Mesenchymal stem cell (in vitro differentiated cells and primary cell): ENCODE measurements around the gene SH3RF2.

Experiments
- DNase-seq: peaks from one replicate; pipeline ENCODE4 v3.0.0-alpha.2; 2013
- H2AFZ ChIP-seq: one replicate; pipeline ENCODE4 v1.6.1; 2013; ENCODE audit warnings: low read depth, mild to moderate bottlenecking, control low read depth, inconsistent platforms, low read length, moderate library complexity
- H2AK5ac ChIP-seq: 2 replicates; pipeline ENCODE4 v1.6.1; 2013; ENCODE audit warnings: low read length, moderate library complexity, mild to moderate bottlenecking, inconsistent platforms; ENCODE audit not compliant: severe bottlenecking
- H2BK120ac ChIP-seq: one replicate; pipeline ENCODE4 v1.6.1; 2013; ENCODE audit warnings: low read depth, mild to moderate bottlenecking, inconsistent platforms, low read length, moderate library complexity
- H2BK12ac ChIP-seq, 2 experiments: one replicate each; pipeline ENCODE4 v1.6.1; 2013; ENCODE audit warnings: inconsistent platforms in 2 of 2, low read length in 2 of 2, mild to moderate bottlenecking in 2 of 2, moderate library complexity in 2 of 2, control low read depth in 1 of 2
- H2BK15ac ChIP-seq: one replicate; pipeline ENCODE4 v1.6.1; 2013; ENCODE audit warnings: mild to moderate bottlenecking, low read depth, inconsistent platforms; ENCODE audit not compliant: poor library complexity, severe bottlenecking
- H2BK5ac ChIP-seq: 2 replicates; pipeline ENCODE4 v1.6.1; 2013; ENCODE audit warnings: low read depth, mild to moderate bottlenecking, low read length, control low read depth, inconsistent platforms; ENCODE audit not compliant: poor library complexity, severe bottlenecking
- H3K14ac ChIP-seq, 2 experiments: one replicate each; pipeline ENCODE4 v1.6.1; 2013; ENCODE audit warnings: inconsistent platforms in 2 of 2, low read length in 2 of 2, control low read depth in 1 of 2, mild to moderate bottlenecking in 1 of 2, moderate library complexity in 1 of 2
- H3K18ac ChIP-seq, 2 experiments: one replicate each; pipeline ENCODE4 v1.6.1; 2013; ENCODE audit warnings: inconsistent platforms in 2 of 2, low read length in 2 of 2, control low read depth in 1 of 2, low read depth in 1 of 2, mild to moderate bottlenecking in 1 of 2
- H3K23ac ChIP-seq, 2 experiments: one replicate each; pipeline ENCODE4 v1.6.1; 2013; ENCODE audit warnings: inconsistent platforms in 2 of 2, low read length in 2 of 2, mild to moderate bottlenecking in 2 of 2, moderate library complexity in 2 of 2, control low read depth in 1 of 2
- H3K27ac ChIP-seq: 2 replicates; pipeline ENCODE4 v1.5.1; 2013; ENCODE audit warnings: mild to moderate bottlenecking, moderate library complexity, low read length, control low read depth, inconsistent platforms; ENCODE audit not compliant: poor library complexity, severe bottlenecking
- H3K27me3 ChIP-seq, 2 experiments: 2 replicates each; pipeline versions ENCODE4 v1.6.1 to v1.7.0; 2013; ENCODE audit warnings: low read length in 2 of 2, mild to moderate bottlenecking in 2 of 2, moderate library complexity in 2 of 2, control low read depth in 1 of 2, inconsistent platforms in 1 of 2; ENCODE audit not compliant: control insufficient read depth in 1 of 2, insufficient read depth in 1 of 2
- H3K36me3 ChIP-seq, 2 experiments: 2 replicates each; pipeline versions ENCODE4 v1.6.1 to v1.7.0; 2013; ENCODE audit warnings: low read length in 2 of 2, control low read depth in 1 of 2, inconsistent platforms in 1 of 2, low read depth in 1 of 2, mild to moderate bottlenecking in 1 of 2; ENCODE audit not compliant: insufficient read depth in 2 of 2, control insufficient read depth in 1 of 2
- H3K4ac ChIP-seq, 2 experiments: one replicate each; pipeline ENCODE4 v1.6.1; 2013; ENCODE audit warnings: inconsistent platforms in 2 of 2, low read length in 2 of 2, mild to moderate bottlenecking in 2 of 2, moderate library complexity in 2 of 2, control low read depth in 1 of 2, low read depth in 1 of 2
- H3K4me1 ChIP-seq: 2 replicates; pipeline ENCODE4 v1.6.1; 2013; ENCODE audit warnings: low read depth, low read length, control low read depth; ENCODE audit not compliant: control insufficient read depth, insufficient read depth
- H3K4me2 ChIP-seq: 2 replicates; pipeline ENCODE4 v1.6.1; 2013; ENCODE audit warnings: low read length, mild to moderate bottlenecking, inconsistent platforms; ENCODE audit not compliant: poor library complexity, severe bottlenecking
- H3K4me3 ChIP-seq, 2 experiments: 2 replicates each; pipeline versions ENCODE4 v1.5.1 to v1.7.0; 2013; ENCODE audit warnings: low read length in 2 of 2, mild to moderate bottlenecking in 2 of 2, control low read depth in 1 of 2, low read depth in 1 of 2; ENCODE audit not compliant: insufficient read depth in 1 of 2
- H3K79me1 ChIP-seq: replicated peaks from 2 replicates; pipeline ENCODE4 v1.6.1; 2013; ENCODE audit warnings: mild to moderate bottlenecking, control low read depth, low read length, inconsistent platforms; ENCODE audit not compliant: poor library complexity, severe bottlenecking
- H3K9ac ChIP-seq: 2 replicates; pipeline ENCODE4 v1.7.0; 2013; ENCODE audit warnings: mild to moderate bottlenecking, low read length, moderate library complexity
- H3K9me3 ChIP-seq: 2 replicates; pipeline ENCODE4 v1.7.0; 2013; ENCODE audit warnings: mild to moderate bottlenecking, low read length; ENCODE audit not compliant: control insufficient read depth
- H4K8ac ChIP-seq: one replicate; pipeline ENCODE4 v1.6.1; 2013; ENCODE audit warnings: inconsistent platforms, mild to moderate bottlenecking, low read length, moderate library complexity
- H4K91ac ChIP-seq: one replicate; pipeline ENCODE4 v1.6.1; 2013; ENCODE audit warnings: mild to moderate bottlenecking, low read length, inconsistent platforms
- WGBS: methylation state at CpG from one replicate; pipeline ENCODE4 v1.1.7; 2013; ENCODE audit warnings: mixed read lengths; 5-methylcytosine and 5-hydroxymethylcytosine counted together

SH3RF2 gene

DNA sequence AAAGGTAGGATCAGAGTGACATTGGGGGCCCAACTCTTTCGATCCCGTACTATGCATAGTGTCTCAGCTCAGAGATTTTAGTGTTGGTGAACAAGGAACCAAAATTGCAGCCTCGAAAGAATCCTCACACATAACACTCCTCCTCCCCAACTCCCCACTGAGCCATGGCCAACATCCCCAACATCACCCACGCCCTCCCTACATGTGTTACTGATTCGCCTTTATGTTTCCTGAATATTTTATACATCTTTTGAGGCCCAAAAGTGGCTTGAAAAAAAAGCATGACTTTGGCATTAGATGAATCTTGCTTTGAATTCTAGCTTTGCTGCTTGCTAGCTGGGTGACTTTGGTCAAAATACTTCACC lies 123.8 kb downstream of the SH3RF2 start:
- H3K9ac ChIP-seq: no peak overlapping the region
- H3K14ac ChIP-seq: no peak overlapping the region
- 92% methylated on average over 5 of the region's 5 CpGs for WGBS
- no peaks in the 10 kb centered on the region for H3K4me1 ChIP-seq
- no peak overlapping the region for H3K4ac ChIP-seq
- no peak overlapping the region for H2BK120ac ChIP-seq
- H4K91ac ChIP-seq: no peak overlapping the region
- no peak overlapping the region for H2BK15ac ChIP-seq
- peaks cover 0 to 6% of the 10 kb centered on the region in 2 experiments for H3K27me3 ChIP-seq
- H3K79me1 ChIP-seq: no peaks in the 10 kb centered on the region
- peaks cover 0 to 7% of the 10 kb centered on the region in 2 experiments for H3K36me3 ChIP-seq
- no peaks in the 10 kb centered on the region for H3K9me3 ChIP-seq
- H3K23ac ChIP-seq: no peak overlapping the region
- DNase-seq: no peak
- no peak overlapping the region for H2BK5ac ChIP-seq
- H3K4me3 ChIP-seq: no peak overlapping the region
- no peak overlapping the region for H2BK12ac ChIP-seq
- no peak overlapping the region for H3K4me2 ChIP-seq
- no peak overlapping the region for H2AFZ ChIP-seq
- H4K8ac ChIP-seq: no peak overlapping the region
- H3K27ac ChIP-seq: no peak overlapping the region
- H3K18ac ChIP-seq: no peak overlapping the region
- no peak overlapping the region for H2AK5ac ChIP-seq

DNA sequence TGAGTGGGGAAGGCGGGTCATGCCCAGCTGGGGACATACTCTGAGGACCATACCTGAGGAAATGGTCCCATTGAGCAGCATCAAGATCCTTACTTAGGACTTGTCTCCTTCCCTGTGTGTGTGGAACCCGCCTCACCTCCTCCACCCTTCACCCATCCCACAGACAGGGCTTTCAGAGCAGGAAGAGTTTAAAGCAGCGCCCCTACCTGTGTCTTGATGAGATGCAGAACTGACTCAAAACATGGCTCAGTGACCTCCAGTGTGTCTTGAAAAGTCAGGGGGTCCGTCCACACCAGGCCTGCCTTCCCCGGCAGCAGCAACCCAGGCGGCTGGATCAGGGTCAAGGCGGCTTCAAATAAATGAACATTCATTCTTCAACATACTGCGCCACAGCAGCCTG lies 130.6 kb downstream of the SH3RF2 start:
- no peak overlapping the region for H4K8ac ChIP-seq
- no peak overlapping the region for H2BK120ac ChIP-seq
- no peak overlapping the region for H2AFZ ChIP-seq
- no peaks in the 10 kb centered on the region for H3K79me1 ChIP-seq
- H3K23ac ChIP-seq: no peak overlapping the region
- no peak overlapping the region for H3K4me3 ChIP-seq
- no peak overlapping the region for H3K4ac ChIP-seq
- no peaks in the 10 kb centered on the region for H3K4me1 ChIP-seq
- no peaks in the 10 kb centered on the region for H3K27me3 ChIP-seq
- 94% methylated on average over 8 of the region's 8 CpGs for WGBS
- no peak overlapping the region for H3K18ac ChIP-seq
- no peak overlapping the region for H4K91ac ChIP-seq
- no peak overlapping the region for H2BK15ac ChIP-seq
- H3K27ac ChIP-seq: no peak overlapping the region
- peaks cover 0 to 4% of the 10 kb centered on the region in 2 experiments for H3K36me3 ChIP-seq
- H2BK5ac ChIP-seq: no peak overlapping the region
- H3K9me3 ChIP-seq: no peaks in the 10 kb centered on the region
- no peak overlapping the region for H3K9ac ChIP-seq
- no peak overlapping the region for H3K4me2 ChIP-seq
- H2AK5ac ChIP-seq: no peak overlapping the region
- no peak overlapping the region for H2BK12ac ChIP-seq
- DNase-seq: no peak
- no peak overlapping the region for H3K14ac ChIP-seq

DNA sequence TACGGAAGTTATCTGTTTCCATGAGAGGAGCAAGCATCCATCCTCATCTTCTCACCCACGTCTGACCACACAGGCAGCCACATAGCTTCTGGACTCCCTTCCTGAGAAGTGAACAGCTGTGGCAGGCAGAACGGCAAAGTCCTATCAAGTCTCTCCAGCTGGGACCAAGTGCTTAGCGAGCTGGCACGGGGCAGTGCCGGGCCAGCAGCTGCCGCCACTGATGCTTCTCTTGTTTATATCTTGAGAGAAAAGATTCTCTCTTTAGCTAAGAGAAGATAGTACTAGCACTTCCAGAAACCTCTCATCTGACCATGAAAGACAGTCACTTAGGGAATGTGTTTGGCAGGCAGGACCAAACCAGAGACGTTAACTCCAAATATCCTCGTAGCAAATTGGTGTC lies 131.8 kb downstream of the SH3RF2 start:
- 100% methylated on average over 7 of the region's 9 CpGs for WGBS
- no peak overlapping the region for H3K4ac ChIP-seq
- no peaks in the 10 kb centered on the region for H3K27me3 ChIP-seq

DNA sequence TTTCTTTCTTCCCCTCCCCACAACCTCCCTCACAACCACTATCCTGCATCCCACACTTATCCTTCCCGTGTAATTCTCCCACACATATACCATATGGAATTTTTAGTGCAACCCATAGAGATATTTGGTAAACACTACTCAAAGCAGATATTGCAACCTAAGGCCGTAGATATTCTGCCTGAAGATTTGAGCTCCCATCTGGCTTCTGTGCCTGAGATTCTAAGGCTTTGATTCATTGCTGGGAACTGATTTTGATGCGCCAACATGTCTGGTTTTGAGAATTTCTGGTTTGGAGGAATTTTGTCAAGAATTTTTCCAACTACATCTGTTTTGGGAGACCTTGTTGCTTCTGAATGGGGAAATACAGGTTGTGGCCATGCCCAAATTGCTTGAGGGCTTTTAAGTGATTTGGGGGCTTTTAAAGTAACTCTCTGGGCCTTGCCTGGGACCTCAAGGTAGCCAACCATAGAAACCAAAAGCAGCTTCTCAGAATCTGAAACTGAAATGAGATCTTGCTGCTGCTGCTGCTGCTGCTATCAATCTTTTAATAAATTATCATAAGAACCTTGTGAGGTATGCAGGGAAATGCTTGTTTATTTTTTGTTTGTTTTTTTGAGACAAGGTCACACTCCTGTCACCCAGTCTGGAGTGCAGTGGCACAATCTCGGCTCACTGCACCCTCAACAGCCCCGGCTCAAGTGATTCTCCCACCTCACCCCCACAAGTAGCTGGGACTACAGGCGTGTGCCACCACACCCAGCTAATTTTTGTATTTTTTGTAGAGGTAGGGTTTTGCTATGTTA lies 132.8 kb downstream of the SH3RF2 start:
- H3K27ac ChIP-seq: no peak overlapping the region
- H2BK120ac ChIP-seq: no peak overlapping the region
- WGBS: 92% methylated on average over 3 of the region's 6 CpGs
- H3K27me3 ChIP-seq: no peaks in the 10 kb centered on the region
- DNase-seq: no peak
- H3K4me1 ChIP-seq: no peaks in the 10 kb centered on the region
- H3K4me2 ChIP-seq: no peak overlapping the region
- H3K4me3 ChIP-seq: no peak overlapping the region
- H3K9ac ChIP-seq: no peak overlapping the region
- H2AFZ ChIP-seq: no peak overlapping the region
- H3K23ac ChIP-seq: no peak overlapping the region
- H2AK5ac ChIP-seq: no peak overlapping the region
- H4K8ac ChIP-seq: no peak overlapping the region
- no peak overlapping the region for H2BK12ac ChIP-seq
- no peak overlapping the region for H3K18ac ChIP-seq
- H3K9me3 ChIP-seq: no peaks in the 10 kb centered on the region
- no peak overlapping the region for H4K91ac ChIP-seq
- no peak overlapping the region for H3K4ac ChIP-seq
- H3K79me1 ChIP-seq: no peaks in the 10 kb centered on the region
- H3K36me3 ChIP-seq: no peaks in the 10 kb centered on the region
- no peak overlapping the region for H2BK15ac ChIP-seq
- H3K14ac ChIP-seq: no peak overlapping the region
- H2BK5ac ChIP-seq: no peak overlapping the region

More for the DNA sequence above, 131.8 kb downstream of the SH3RF2 start:
- Histone ChIP-seq H2BK15ac (no peak overlapping the region), H3K4me1 (no peaks in the 10 kb centered on the region), H3K4me3 (no peak overlapping the region), H3K23ac (no peak overlapping the region), H2BK12ac (no peak overlapping the region), H3K14ac (no peak overlapping the region), H3K9ac (no peak overlapping the region), H3K9me3 (no peaks in the 10 kb centered on the region), H2AFZ (no peak overlapping the region), H3K18ac (no peak overlapping the region), H2AK5ac (no peak overlapping the region), H2BK5ac (no peak overlapping the region), H3K79me1 (no peaks in the 10 kb centered on the region), H4K91ac (no peak overlapping the region), H3K27ac (no peak overlapping the region), H3K36me3 (no peaks in the 10 kb centered on the region), H3K4me2 (no peak overlapping the region), H4K8ac (no peak overlapping the region), H2BK120ac (no peak overlapping the region)
- no peak for DNase-seq
